GM19238 (cell line): ENCODE results near the gene MERTK.
"Not testable (repeated sequence)": the region's sequence is repeated elsewhere in the genome, so short reads cannot be mapped to it uniquely, and the experiment has no call there.

Experiments
- DNase-seq: peaks from one replicate; pipeline ENCODE4 v3.0.0; 2011; ENCODE audit warnings: low spot score; ENCODE audit not compliant: insufficient read length

The MERTK gene

DNA sequence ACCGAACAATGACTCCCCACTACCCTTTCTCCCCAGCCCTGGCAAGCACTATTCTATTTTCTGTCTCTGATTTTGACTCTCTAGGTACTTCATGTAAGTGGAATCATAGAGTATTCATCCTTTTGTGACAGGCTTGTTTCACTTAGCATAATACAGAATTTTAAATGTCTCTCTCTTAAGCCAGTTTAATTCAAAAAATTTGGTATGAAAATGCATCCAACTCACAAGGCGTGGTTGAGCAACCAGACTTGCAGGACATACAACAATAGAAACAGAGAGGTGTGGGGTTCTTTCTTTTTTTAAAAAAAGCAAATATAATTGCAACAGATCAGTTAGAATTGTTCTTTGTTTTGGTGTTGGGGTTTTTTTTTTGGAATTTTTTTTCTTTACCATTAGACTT, 109.1 kb downstream of the MERTK start:
- DNase-seq: no peak

DNA sequence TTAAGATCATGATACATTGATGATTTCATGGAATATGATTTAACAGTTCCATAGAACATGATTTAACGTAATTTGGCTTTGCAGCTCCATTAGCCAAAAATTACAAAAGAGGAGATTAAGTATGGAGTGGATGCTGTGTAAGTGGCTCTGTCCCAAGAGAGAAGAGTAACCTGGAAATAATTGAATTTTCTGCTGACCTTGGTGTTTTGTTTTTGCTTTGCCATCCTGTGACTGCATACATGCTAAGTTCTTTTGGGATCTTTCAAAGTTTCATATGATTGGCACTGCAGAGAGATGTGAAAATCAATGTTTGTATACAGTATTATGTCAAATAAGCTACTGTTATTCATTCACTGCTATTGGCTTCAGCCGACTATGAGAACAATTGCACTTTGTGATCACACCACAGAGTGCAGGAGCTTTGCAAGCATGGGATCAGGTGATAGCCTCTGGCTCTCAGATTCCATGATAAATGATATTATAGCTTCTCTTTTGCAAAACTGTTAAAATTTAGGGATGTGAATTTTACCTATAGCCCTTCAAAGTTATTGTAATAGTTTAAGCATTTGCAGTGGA, 110.6 kb downstream of the MERTK start:
- DNase-seq: no peak

DNA sequence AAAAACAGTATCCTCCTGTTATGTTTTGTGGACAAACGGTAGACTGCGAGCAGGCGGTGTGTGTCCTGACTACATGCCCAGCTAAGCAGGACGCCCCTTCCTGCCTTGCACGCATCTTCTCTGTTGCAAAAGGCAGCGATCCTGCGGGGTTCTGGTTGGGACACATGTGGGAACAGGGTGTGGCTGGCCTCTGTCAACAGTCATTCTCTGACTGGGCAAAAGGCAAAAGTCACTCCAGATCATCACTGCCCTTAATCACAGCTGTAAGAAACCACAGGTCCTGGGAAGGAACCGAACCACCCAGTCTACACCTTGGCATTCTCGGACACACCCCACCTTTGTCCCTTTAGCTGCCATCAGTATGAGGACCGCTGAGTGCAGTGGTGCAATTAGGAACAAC, 112.3 kb downstream of the MERTK start:
- no peak for DNase-seq

DNA sequence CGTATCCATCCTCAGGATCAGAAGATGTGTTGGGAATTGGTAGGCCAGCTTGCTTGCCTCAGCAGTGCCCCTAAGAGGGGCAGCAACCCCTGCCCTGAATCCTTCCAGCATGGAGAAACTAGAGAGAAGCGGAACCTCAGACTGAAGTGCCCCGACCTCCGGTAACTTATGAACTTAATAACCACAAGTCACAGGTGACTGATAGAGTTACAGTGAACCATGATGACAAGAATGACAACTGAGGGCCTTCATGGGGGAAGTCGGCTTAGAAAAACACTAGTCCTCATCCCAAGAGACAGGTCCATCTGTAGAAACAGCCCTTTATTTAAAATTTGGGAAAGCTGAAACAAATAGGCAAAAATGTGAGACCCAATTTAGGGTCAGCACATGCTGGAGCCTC, 114.1 kb downstream of the MERTK start:
- DNase-seq: no peak

DNA sequence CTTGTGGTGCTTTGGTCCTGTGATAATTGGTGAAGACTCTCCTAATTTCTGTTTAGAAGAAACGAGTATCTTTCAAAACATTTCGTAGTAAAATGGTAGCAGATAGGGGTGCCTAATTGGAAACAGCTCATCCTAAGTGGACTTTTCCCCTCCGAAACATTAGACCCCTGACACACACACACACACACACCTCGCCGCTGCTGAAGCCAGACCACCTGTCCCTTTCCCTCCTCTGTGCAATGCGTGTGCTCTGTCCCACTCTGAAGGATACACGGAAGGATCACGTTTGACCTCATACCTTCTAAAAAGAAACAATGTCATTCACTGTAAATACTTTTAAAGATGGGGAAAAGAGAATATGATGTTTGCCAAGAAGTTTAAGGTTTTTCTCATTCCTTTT, 120.4 kb downstream of the MERTK start:
- DNase-seq: no peak

DNA sequence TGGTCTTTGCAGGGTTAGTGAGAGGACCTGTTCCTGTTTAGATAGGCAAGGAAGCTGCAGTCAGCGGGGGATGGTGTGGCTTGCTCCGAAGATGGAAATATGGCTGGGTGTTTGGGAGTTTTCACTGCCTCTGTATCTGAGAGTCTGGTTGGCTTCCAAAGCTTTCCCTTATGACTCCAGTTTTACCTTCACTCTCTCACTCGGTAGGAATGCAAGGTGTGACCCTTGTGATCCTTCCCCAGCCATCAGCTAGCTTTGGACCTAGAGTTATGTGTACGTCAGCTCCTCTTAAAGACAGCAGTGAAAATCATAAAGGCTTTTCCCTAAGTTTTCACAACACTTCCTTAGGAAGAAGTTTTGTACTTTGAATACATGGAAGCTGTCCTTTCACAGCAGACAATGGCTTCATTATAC, 121.2 kb downstream of the MERTK start:
- no peak for DNase-seq

DNA sequence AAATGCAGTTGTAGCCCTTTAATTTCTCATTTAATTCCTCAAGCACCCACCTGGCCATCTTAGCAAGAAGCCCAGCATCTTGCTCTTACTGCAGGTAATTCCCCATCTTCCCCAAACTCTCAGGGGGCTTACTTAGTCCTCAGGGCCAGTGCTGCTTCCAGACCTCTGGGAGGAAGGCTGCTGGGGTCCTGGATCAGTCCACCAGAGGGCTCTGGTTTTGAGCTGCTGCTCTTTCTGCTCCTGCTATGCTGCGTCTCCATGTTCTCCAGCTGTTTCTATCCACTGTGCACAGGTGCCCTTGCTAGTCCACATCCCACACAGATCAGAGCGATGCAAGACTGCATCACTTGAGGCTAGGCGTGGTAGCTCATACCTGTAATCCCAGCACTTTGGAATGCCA, 122.2 kb downstream of the MERTK start:
- no peak for DNase-seq

DNA sequence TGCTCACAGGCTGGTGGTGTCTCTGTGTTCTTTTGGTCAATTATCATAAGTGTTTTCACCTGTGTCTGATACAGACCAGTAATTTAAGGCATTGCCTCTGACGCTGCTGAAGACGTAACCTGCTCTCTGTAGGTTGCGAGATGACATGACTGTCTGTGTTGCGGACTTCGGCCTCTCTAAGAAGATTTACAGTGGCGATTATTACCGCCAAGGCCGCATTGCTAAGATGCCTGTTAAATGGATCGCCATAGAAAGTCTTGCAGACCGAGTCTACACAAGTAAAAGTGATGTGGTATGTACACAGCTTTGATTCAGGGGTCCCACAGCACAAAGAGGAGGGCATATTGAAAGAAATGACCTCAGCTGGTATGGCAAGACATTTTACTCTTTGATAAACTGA, 122.9 kb downstream of the MERTK start:
- DNase-seq: no peak

DNA sequence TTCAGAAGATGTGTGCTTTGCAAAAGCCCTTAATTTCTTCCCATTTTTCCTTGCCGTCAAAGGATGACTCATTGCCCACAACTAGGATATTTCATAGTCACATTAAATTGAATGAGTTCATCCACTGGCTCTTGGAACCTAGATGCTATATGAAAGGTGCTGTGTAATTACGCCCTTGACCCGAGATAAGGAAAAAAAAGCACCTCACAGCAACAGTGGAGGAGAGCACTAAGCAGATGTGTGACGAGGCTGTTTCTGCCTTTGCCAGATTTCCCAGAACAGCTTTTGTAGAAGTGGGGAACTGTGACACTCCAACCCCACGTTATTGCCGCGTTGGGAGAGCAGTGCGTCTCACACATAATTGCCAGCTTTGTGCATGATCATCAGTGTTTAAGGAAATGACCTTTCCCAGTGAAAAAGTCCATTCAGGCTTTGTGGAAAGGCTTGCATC, 123.4 kb downstream of the MERTK start:
- no peak for DNase-seq

DNA sequence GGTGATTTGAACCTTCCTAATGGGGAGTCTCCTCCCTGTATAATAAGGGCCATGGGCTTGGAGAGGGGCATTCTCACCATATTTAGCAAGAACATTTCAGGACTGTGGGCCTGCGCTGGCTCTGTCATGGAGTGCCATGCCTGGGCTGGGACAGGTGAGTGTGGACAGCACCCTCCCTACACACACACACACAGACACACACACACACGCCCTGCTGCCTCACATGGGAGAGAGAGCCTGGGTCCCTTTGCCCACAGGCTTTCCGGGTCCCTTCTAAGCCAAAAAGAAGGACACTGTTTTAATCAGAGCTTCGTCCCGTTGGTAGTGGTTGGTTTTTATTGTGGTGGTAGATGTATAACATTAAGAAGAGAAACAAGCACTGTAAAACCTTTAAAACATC, 125.3 kb downstream of the MERTK start:
- DNase-seq: no peak

DNA sequence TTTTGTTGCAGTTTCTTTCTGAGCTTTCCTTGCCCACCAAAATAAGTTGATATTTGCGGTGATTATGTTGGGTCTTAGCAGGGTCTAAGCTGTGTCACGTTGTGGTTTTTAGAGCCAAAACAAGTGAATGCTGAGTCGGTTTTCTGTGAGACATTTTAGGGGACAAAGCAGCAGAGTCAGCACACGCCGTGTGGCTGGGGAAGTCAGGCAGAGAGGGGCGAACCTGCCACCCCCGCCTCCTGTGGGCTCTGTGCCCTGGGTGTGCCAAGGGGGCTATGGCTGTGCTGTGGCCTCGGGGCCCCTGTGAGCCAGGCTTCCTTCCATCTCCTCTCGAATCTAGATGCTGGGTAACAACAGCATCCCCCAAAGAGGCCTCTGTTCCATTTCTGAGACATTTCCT, 125.8 kb downstream of the MERTK start:
- DNase-seq: no peak

DNA sequence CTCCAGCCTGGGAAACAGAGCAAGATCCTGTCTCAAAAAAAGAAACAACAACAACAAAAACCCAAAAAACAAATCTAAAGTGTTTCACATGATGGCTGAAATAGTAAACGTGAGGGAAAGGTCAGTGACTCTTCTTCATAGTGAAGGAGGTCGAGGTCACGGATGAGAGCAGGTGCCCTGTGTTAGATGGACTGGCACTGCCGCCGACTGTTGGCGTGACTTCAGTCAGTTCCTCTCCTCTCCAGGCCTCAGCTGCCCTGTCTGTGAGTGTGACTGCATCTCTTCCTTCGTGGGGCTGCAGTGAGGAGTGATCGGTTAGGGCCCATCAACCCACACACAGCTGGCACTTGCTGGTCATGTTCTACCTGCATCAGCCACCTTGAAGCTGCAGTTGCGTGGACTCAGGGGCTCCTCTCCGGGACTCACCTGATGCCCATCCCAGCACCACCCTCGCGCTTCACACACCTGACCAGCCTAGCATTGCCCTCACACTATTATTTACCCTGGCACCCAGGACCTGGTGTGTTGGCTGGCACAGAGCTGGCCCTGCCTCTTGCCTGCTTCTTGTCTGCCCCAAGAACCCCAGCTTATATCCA, 126.6 kb downstream of the MERTK start:
- no peak for DNase-seq

DNA sequence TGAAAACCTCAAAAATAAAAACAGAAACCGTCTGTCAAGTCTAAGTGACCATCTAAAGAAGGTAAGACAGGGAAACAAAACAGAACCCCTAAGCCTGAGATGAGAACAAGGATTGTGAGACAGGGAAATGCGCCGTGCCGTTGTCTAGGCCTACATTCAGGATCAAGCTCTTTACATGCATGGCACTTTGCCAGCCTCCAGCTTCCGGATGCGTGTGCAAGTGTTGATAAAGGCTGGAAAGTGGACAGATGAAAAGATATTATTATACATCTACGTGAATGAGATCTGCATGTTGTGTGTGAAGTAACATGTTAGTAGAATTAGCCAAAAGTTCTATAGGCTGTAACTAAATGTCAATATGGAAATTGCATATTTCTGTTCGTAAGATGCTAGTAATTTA, 128.1 kb downstream of the MERTK start:
- DNase-seq: no peak

DNA sequence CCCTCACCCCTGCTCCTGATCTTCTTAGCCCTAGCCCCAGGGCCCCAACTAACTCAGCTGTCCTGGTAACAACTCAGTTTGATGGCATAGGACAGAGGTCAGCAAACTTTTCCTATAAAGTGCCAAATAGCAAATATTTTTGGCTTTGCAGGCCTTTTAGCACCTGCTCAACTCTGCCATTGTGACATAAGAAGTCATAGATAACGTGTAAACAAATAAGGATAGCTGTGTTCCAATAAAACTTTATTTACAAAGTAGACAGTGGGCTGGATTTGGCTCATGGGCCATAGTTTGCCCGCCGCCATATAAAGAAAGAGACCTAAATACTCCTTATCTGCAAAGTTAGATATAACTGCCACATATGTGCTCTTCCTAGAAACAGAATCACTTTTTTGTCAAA, 129.4 kb downstream of the MERTK start:
- no peak for DNase-seq

DNA sequence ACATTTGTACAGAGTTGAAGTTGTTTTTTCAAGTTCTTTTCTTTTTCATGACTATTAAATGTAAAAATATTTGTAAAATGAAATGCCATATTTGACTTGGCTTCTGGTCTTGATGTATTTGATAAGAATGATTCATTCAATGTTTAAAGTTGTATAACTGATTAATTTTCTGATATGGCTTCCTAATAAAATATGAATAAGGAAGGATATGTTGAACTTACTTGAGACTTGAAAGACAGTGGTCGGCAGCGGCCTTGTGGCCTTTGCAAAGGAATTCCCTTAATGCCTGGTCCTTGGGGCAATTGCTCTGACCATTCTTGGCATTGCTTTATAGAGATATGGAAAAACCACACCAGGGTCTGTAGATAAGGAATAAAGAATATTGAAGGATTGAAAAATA, 130.8 kb downstream of the MERTK start:
- no peak for DNase-seq

DNA sequence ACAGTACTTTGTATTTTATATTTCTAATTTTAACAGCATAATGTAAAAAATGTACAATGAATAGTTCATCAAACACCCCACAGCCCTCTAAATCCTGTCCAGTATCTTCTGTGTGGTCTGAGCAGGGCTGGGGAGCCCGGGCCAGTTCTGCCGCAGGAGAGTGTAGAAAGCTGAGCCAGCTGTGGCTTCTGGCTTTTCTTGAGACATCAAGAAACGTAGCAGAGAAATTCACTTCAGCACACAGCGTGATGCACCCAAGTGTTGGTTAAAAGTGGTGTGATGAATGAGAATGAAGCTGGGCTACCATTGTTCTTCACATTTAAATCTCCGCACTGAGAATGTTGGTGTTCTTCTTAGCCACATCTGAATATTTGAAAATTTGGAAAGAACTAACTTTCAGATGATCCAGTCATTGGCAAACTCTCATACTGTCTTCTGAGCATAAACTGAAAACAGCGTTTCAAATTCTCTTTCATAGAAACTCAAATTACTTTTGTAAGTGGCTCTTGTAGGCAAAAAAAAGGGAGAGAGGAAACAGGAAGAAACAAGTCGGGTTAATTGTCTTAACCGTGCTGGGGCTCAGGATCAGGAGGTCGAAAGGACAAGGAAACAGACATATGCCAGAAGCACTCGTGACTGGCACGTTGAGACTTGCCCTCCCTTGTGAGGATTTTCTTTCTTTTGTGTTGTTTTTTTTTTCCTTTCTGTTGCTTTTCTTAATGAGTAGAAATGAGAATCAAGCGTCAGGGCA, 133.2 kb downstream of the MERTK start:
- no peak for DNase-seq

DNA sequence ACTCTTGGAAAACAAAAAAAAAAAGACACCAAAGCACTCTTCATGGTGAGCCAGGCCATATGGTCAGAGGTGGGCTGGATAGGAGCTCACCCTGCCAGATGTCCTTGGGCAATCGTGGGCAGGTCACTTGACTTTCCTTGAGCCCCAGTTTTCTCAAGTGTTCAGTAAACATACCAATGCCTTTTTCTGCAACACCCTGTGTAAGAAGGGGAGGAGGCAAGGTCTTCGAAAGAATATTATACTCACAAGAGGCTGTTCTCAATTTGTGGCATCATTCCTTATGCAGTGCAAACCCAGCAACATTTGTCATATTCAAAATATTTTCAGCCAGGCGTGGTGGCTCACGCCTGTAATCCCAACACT, 133.8 kb downstream of the MERTK start:
- no peak for DNase-seq

DNA sequence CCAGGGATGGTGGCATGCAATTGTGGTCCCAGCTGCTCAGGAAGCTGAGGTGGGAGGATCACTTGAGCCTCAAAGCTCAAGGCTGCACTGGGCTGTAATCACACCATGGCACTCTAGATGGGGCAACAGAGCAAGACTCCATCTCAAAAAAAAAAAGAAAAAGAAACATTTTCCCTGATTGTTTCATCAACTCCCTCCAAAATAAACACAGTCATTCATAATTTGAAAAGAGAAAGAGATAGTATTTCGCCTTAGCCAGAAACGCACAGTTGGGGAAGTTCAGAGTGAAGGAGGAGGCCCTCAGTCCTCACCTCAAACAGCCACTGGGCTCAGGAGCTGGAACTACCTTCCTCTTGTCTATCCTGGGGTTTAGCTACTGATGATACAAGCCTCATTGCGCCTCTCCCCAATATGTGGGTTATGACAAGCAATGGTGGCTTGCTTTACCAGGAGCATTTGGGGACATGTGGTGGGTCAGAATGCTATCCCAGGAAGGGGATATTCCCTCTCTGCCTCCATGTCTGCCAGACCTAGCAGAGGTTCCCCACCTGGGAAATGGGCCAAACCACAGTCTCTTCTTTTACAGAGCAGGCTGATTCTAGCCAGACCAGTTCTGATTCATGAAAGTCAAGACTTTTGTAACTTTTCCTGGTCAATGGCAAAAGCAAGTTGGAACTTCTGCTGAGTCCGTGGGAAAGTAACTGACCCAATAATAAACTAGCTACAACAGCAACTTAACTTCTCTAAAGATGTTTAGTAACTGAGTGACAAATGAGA, 134.5 kb downstream of the MERTK start:
- no peak for DNase-seq

DNA sequence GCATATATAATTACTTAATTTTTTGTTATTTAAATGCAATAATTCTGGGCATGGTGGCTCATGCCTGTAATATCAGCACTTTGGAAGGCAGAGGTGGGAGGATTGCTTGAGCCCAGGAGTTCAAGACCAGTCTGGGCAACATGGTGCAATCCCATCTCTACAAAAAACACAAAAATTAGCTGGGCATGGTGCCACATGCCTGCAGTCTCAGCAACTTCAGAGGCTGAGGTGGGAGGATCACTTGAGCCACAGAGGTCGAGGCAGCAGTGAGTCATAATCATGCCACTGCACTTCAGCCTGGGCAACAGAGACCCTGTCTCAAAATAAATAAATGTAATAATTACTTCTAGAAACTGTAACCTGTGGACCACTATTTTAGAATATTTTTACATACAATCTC, 135.2 kb downstream of the MERTK start:
- DNase-seq: no peak

DNA sequence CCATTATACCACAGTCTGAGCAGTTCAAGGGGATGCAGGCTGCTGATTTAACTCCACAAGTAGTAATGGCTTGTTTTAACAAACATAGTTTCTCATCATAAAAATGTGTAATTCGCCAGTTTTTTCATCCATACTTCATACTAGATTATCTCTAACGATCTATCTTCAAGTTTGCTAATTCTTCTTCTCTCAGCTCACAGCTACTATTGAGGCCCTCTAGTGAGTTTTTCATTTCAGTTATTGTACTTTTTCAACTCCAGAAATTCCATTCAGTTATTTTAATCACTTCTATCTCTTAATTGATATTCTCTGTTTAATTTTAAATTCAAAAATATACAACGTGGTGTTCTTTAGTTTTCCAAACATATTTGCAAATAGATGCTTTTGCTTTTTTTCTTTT, 136.5 kb downstream of the MERTK start:
- no peak for DNase-seq

DNA sequence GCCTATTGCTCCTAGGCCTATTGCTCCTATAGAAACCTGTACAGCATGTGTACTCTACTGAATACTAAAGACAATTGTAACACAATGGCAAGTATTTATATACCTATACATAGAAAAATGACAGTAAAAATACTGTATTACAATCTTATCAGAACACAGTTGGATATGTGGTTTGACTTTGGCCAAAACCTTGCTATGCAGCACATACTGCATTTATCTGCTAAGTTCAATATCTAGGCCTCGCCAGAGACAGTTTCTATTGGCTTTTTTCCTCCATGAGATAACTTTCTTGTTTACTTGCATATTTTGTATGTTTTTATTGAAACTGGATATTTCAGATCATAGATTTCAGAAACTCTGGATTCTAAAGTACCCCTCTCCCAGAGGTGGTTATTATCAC, 137.4 kb downstream of the MERTK start:
- DNase-seq: no peak

DNA sequence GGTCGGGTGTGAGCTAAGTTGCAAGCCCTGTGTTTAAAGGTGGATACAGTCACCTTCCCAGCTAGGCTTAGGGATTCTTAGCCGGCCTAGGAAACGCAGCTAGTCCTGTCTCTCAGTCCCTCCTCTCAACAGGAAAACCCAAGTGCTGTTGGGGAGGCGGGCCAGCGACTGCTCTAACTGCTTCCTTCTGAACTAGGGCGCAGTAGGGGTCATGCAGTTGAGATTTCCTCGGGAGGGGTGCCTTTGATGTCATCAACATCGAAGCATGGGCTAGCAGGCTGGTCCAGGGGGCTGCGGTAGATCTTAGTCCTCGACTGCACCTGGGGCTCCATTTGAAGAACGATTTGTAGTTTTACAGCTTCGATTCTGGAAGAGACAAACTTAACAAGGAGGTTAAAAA, 141.1 kb downstream of the MERTK start:
- not testable (repeated sequence) for DNase-seq
